ENCODE measurements around the gene MEGF11. TPM values are rescaled to one million over a fixed set of nuclear protein-coding genes. Genes with fewer than 3 reads are reported as not detected.

MEGF11 gene
- polyA plus RNA-seq, 3 donors = not detected

GRCh38 chr15:66180531-66181097 is 72.9 kb downstream of the MEGF11 start:
- intact Hi-C loops (cut with micrococcal nuclease) = no loop called here
- no peak overlapping the region for H3K4me2 ChIP-seq (replicated peaks; ENCODE audit: extremely low read depth, low read length, poor library complexity, severe bottlenecking)
- H3K4me1 Mint-ChIP-seq = peaks cover 2% of the 10 kb centered on the region
- no peaks in the 10 kb centered on the region for H3K9me3 ChIP-seq (replicated peaks in 1 of 2; ENCODE audit: control insufficient read depth in 1 of 2, insufficient read depth in 1 of 2, low read length in 2 of 2)
- H4K20me1 ChIP-seq (ENCODE audit: insufficient read depth, low read length) = no peaks in the 10 kb centered on the region
- H3K36me3 Mint-ChIP-seq = no peaks in the 10 kb centered on the region
- no peak overlapping the region for H3K27ac ChIP-seq (ENCODE audit: low read depth in 1 of 2, low read length in 2 of 2)
- no peak overlapping the region for H2AFZ ChIP-seq (ENCODE audit: insufficient read depth, low read depth, low read length, poor library complexity, severe bottlenecking)
- H3K27ac Mint-ChIP-seq = no peak overlapping the region
- peaks cover 0 to 3% (median 0%) of the 10 kb centered on the region in 7 donors for H3K9me3 Mint-ChIP-seq
- H3K9ac ChIP-seq (ENCODE audit: insufficient read depth, low read length, poor library complexity, severe bottlenecking) = no peak overlapping the region
- no peaks in the 10 kb centered on the region for H3K79me2 ChIP-seq (ENCODE audit: insufficient read depth, low read length)
- TF ChIP-seq CTCF (IDR thresholded peaks at IDR 0.05) = no peak
- WGBS (ENCODE audit: insufficient coverage) = 90% methylated on average over 2 of the region's 7 CpGs
- no peak overlapping the region for H3K4me3 ChIP-seq (replicated peaks in 1 of 3; ENCODE audit: low read depth in 2 of 3, low read length in 3 of 3)
- no peaks in the 10 kb centered on the region for H3K36me3 ChIP-seq (replicated peaks in 1 of 2; ENCODE audit: control insufficient read depth in 1 of 2, insufficient read depth in 2 of 2, low read length in 2 of 2)
- peaks cover 0 to 6% of the 10 kb centered on the region in 2 donors for H3K27me3 ChIP-seq (ENCODE audit: control insufficient read depth in 2 of 2, insufficient read depth in 2 of 2, low read length in 2 of 2)
- H3K4me3 Mint-ChIP-seq = no peak overlapping the region
- peaks cover 5 to 46% (median 24%) of the 10 kb centered on the region in 3 donors for H3K27me3 Mint-ChIP-seq (ENCODE audit: low read depth in 3 of 3)
- no peak for DNase-seq
- no peaks in the 10 kb centered on the region for H3K4me1 ChIP-seq (ENCODE audit: control insufficient read depth in 1 of 2, insufficient read depth in 2 of 2, low read length in 2 of 2)

- Histone ChIP-seq H3K9me3 (replicated peaks in 1 of 2; ENCODE audit: control insufficient read depth in 1 of 2, insufficient read depth in 1 of 2, low read length in 2 of 2) (no peaks in the 10 kb centered on the region), H3K4me1 (ENCODE audit: control insufficient read depth in 1 of 2, insufficient read depth in 2 of 2, low read length in 2 of 2) (no peaks in the 10 kb centered on the region), H3K79me2 (ENCODE audit: insufficient read depth, low read length) (no peaks in the 10 kb centered on the region), H3K4me3 (replicated peaks in 1 of 3; ENCODE audit: low read depth in 2 of 3, low read length in 3 of 3) (no peak overlapping the region), H3K4me2 (replicated peaks; ENCODE audit: extremely low read depth, low read length, poor library complexity, severe bottlenecking) (no peak overlapping the region), H2AFZ (ENCODE audit: insufficient read depth, low read depth, low read length, poor library complexity, severe bottlenecking) (no peak overlapping the region), H3K9ac (ENCODE audit: insufficient read depth, low read length, poor library complexity, severe bottlenecking) (no peak overlapping the region), H3K36me3 (replicated peaks in 1 of 2; ENCODE audit: control insufficient read depth in 1 of 2, insufficient read depth in 2 of 2, low read length in 2 of 2) (no peaks in the 10 kb centered on the region), H3K27ac (ENCODE audit: low read depth in 1 of 2, low read length in 2 of 2) (no peak overlapping the region), H4K20me1 (ENCODE audit: insufficient read depth, low read length) (no peaks in the 10 kb centered on the region), H3K27me3 (ENCODE audit: control insufficient read depth in 2 of 2, insufficient read depth in 2 of 2, low read length in 2 of 2) (no peaks in the 10 kb centered on the region)
- peaks cover 0 to 3% (median 0%) of the 10 kb centered on the region in 7 donors for H3K9me3 Mint-ChIP-seq
- DNase-seq = no peak
- 83% methylated on average over 1 of the region's 4 CpGs for WGBS (ENCODE audit: insufficient coverage)
- no peaks in the 10 kb centered on the region for H3K36me3 Mint-ChIP-seq
- intact Hi-C loops (cut with micrococcal nuclease) = no loop called here
- no peak overlapping the region for H3K27ac Mint-ChIP-seq
- TF ChIP-seq CTCF (IDR thresholded peaks at IDR 0.05) = no peak
- peaks cover 2% of the 10 kb centered on the region for H3K4me1 Mint-ChIP-seq
- H3K4me3 Mint-ChIP-seq = no peak overlapping the region
- H3K27me3 Mint-ChIP-seq (ENCODE audit: low read depth in 3 of 3) = peaks cover 0 to 32% (median 19%) of the 10 kb centered on the region in 3 donors
These were observed 75.0 kb downstream of the MEGF11 start for GRCh38 chr15:66178531-66178910.
